ENCODE data around the gene CUEDC1.

CUEDC1 gene

GRCh38 chr17:57957886-57958285 lies 2.7 kb upstream of the CUEDC1 start:
- Histone ChIP-seq H3K4me1 (ENCODE audit: insufficient read depth, poor library complexity, severe bottlenecking) (peaks cover 9% of the 10 kb centered on the region), H3K27ac (ENCODE audit: poor library complexity, severe bottlenecking) (no peak overlapping the region), H3K27me3 (ENCODE audit: insufficient read depth, poor library complexity, severe bottlenecking) (no peaks in the 10 kb centered on the region), H3K4me3 (ENCODE audit: severe bottlenecking) (no peak overlapping the region), H3K9me3 (ENCODE audit: severe bottlenecking) (no peaks in the 10 kb centered on the region), H3K36me3 (ENCODE audit: low read depth) (no peaks in the 10 kb centered on the region)
- ATAC-seq (ENCODE audit: low read depth) (no peak), DNase-seq (ENCODE audit: low spot score) (peak; percentile 11)
- no peak for TF ChIP-seq CTCF (IDR thresholded peaks at IDR 0.05; ENCODE audit: poor library complexity, severe bottlenecking)

GRCh38 chr17:57957120-57957850 lies 2.1 kb upstream of the CUEDC1 start:
- H3K27ac ChIP-seq (ENCODE audit: poor library complexity, severe bottlenecking) = no peak overlapping the region
- no peak overlapping the region for H3K4me3 ChIP-seq (ENCODE audit: severe bottlenecking)
- peaks cover 15% of the 10 kb centered on the region for H3K4me1 ChIP-seq (ENCODE audit: insufficient read depth, poor library complexity, severe bottlenecking)
- no peak for TF ChIP-seq CTCF (IDR thresholded peaks at IDR 0.05; ENCODE audit: poor library complexity, severe bottlenecking)
- no peaks in the 10 kb centered on the region for H3K27me3 ChIP-seq (ENCODE audit: insufficient read depth, poor library complexity, severe bottlenecking)
- H3K36me3 ChIP-seq (ENCODE audit: low read depth) = no peaks in the 10 kb centered on the region
- no peak for ATAC-seq (ENCODE audit: low read depth)
- peak; percentile 29 for DNase-seq (ENCODE audit: low spot score)
- no peaks in the 10 kb centered on the region for H3K9me3 ChIP-seq (ENCODE audit: severe bottlenecking)

- Histone ChIP-seq H3K4me3 (ENCODE audit: severe bottlenecking) (no peak overlapping the region), H3K36me3 (ENCODE audit: low read depth) (no peaks in the 10 kb centered on the region), H3K4me1 (ENCODE audit: insufficient read depth, poor library complexity, severe bottlenecking) (peaks cover 20% of the 10 kb centered on the region), H3K27me3 (ENCODE audit: insufficient read depth, poor library complexity, severe bottlenecking) (no peaks in the 10 kb centered on the region), H3K9me3 (ENCODE audit: severe bottlenecking) (no peaks in the 10 kb centered on the region), H3K27ac (ENCODE audit: poor library complexity, severe bottlenecking) (no peak overlapping the region)
- no peak for ATAC-seq (ENCODE audit: low read depth)
- TF ChIP-seq CTCF (IDR thresholded peaks at IDR 0.05; ENCODE audit: poor library complexity, severe bottlenecking) = no peak
- DNase-seq (ENCODE audit: low spot score) = peak; percentile 29
Observed at GRCh38 chr17:57956291-57957119, 1.3 kb upstream of the CUEDC1 start.

GRCh38 chr17:57954397-57955182 lies 622 bp downstream of the CUEDC1 start:
- Histone ChIP-seq H3K9me3 (ENCODE audit: severe bottlenecking) (no peaks in the 10 kb centered on the region), H3K4me3 (ENCODE audit: severe bottlenecking) (peak overlapping the region; percentile 92), H3K27ac (ENCODE audit: poor library complexity, severe bottlenecking) (peak overlapping the region; percentile 96), H3K36me3 (ENCODE audit: low read depth) (no peaks in the 10 kb centered on the region), H3K4me1 (ENCODE audit: insufficient read depth, poor library complexity, severe bottlenecking) (peaks cover 37% of the 10 kb centered on the region), H3K27me3 (ENCODE audit: insufficient read depth, poor library complexity, severe bottlenecking) (no peaks in the 10 kb centered on the region)
- DNase-seq (ENCODE audit: low spot score) (no peak), ATAC-seq (ENCODE audit: low read depth) (peak; percentile 49)
- no peak for TF ChIP-seq CTCF (IDR thresholded peaks at IDR 0.05; ENCODE audit: poor library complexity, severe bottlenecking)

Measured in RWPE2 (cell line).